ENCODE measurements around the gene UBE4B.

The UBE4B gene

GRCh38 chr1:10064416-10065343, 31.9 kb downstream of the UBE4B start:
- TF ChIP-seq CTCF (IDR thresholded peaks at IDR 0.05; ENCODE audit: low read depth, low read length) (no peak), EZH2phosphoT487 (IDR thresholded peaks at IDR 0.05; ENCODE audit: low read depth) (no peak)
- Histone ChIP-seq H3K36me3 (replicated peaks; ENCODE audit: low read depth, low read length) (no peaks in the 10 kb centered on the region), H3K9ac (ENCODE audit: low read length) (no peak overlapping the region), H3K4me2 (ENCODE audit: low read length) (no peak overlapping the region), H3K79me2 (ENCODE audit: low read length) (no peaks in the 10 kb centered on the region), H3K9me3 (ENCODE audit: insufficient read depth, low read length) (no peaks in the 10 kb centered on the region), H3K4me3 (ENCODE audit: low read length) (no peak overlapping the region), H3K27me3 (ENCODE audit: low read depth, low read length) (no peaks in the 10 kb centered on the region), H2AFZ (ENCODE audit: low read depth, low read length) (no peak overlapping the region), H3K4me1 (ENCODE audit: low read length) (peaks cover 9% of the 10 kb centered on the region), H3K27ac (ENCODE audit: low read length) (no peak overlapping the region), H4K20me1 (ENCODE audit: insufficient read depth, low read length) (peaks cover 12% of the 10 kb centered on the region; the same call in 1 of the 2 replicates)

GRCh38 chr1:10065344-10065685, 32.6 kb downstream of the UBE4B start:
- peaks cover 12% of the 10 kb centered on the region; the same call in 1 of the 2 replicates for H4K20me1 ChIP-seq (ENCODE audit: insufficient read depth, low read length)
- no peaks in the 10 kb centered on the region for H3K9me3 ChIP-seq (ENCODE audit: insufficient read depth, low read length)
- H2AFZ ChIP-seq (ENCODE audit: low read depth, low read length): no peak overlapping the region
- no peak for TF ChIP-seq CTCF (IDR thresholded peaks at IDR 0.05; ENCODE audit: low read depth, low read length)
- TF ChIP-seq EZH2phosphoT487 (IDR thresholded peaks at IDR 0.05; ENCODE audit: low read depth): no peak
- H3K79me2 ChIP-seq (ENCODE audit: low read length): no peaks in the 10 kb centered on the region
- H3K9ac ChIP-seq (ENCODE audit: low read length): no peak overlapping the region
- no peak overlapping the region for H3K4me2 ChIP-seq (ENCODE audit: low read length)
- no peaks in the 10 kb centered on the region for H3K36me3 ChIP-seq (replicated peaks; ENCODE audit: low read depth, low read length)
- H3K27ac ChIP-seq (ENCODE audit: low read length): no peak overlapping the region
- H3K27me3 ChIP-seq (ENCODE audit: low read depth, low read length): no peaks in the 10 kb centered on the region
- peaks cover 9% of the 10 kb centered on the region for H3K4me1 ChIP-seq (ENCODE audit: low read length)
- H3K4me3 ChIP-seq (ENCODE audit: low read length): no peak overlapping the region

GRCh38 chr1:10065760-10066159, 33.0 kb downstream of the UBE4B start:
- peaks cover 9% of the 10 kb centered on the region for H3K4me1 ChIP-seq (ENCODE audit: low read length)
- no peaks in the 10 kb centered on the region for H3K27me3 ChIP-seq (ENCODE audit: low read depth, low read length)
- no peaks in the 10 kb centered on the region for H3K79me2 ChIP-seq (ENCODE audit: low read length)
- no peak overlapping the region for H3K4me2 ChIP-seq (ENCODE audit: low read length)
- no peak overlapping the region for H3K4me3 ChIP-seq (ENCODE audit: low read length)
- H3K9me3 ChIP-seq (ENCODE audit: insufficient read depth, low read length): no peaks in the 10 kb centered on the region
- TF ChIP-seq EZH2phosphoT487 (IDR thresholded peaks at IDR 0.05; ENCODE audit: low read depth) (no peak), CTCF (IDR thresholded peaks at IDR 0.05; ENCODE audit: low read depth, low read length) (no peak)
- H3K27ac ChIP-seq (ENCODE audit: low read length): no peak overlapping the region
- no peak overlapping the region for H3K9ac ChIP-seq (ENCODE audit: low read length)
- no peak overlapping the region for H2AFZ ChIP-seq (ENCODE audit: low read depth, low read length)
- H4K20me1 ChIP-seq (ENCODE audit: insufficient read depth, low read length): peaks cover 12% of the 10 kb centered on the region; the same call in 1 of the 2 replicates
- H3K36me3 ChIP-seq (replicated peaks; ENCODE audit: low read depth, low read length): no peaks in the 10 kb centered on the region

GRCh38 chr1:10068605-10069294, 36.0 kb downstream of the UBE4B start:
- Histone ChIP-seq H2AFZ (ENCODE audit: low read depth, low read length) (no peak overlapping the region), H3K4me2 (ENCODE audit: low read length) (no peak overlapping the region), H4K20me1 (ENCODE audit: insufficient read depth, low read length) (peaks cover 15% of the 10 kb centered on the region; the same call in 1 of the 2 replicates)

More at GRCh38 chr1:10068605-10069294, 36.0 kb downstream of the UBE4B start:
- Histone ChIP-seq H3K4me3 (ENCODE audit: low read length) (no peak overlapping the region), H3K27ac (ENCODE audit: low read length) (no peak overlapping the region), H3K79me2 (ENCODE audit: low read length) (no peaks in the 10 kb centered on the region), H3K9me3 (ENCODE audit: insufficient read depth, low read length) (no peaks in the 10 kb centered on the region), H3K27me3 (ENCODE audit: low read depth, low read length) (no peaks in the 10 kb centered on the region), H3K9ac (ENCODE audit: low read length) (no peak overlapping the region), H3K36me3 (replicated peaks; ENCODE audit: low read depth, low read length) (no peaks in the 10 kb centered on the region), H3K4me1 (ENCODE audit: low read length) (peaks cover 9% of the 10 kb centered on the region)
- TF ChIP-seq EZH2phosphoT487 (IDR thresholded peaks at IDR 0.05; ENCODE audit: low read depth): no peak
- TF ChIP-seq CTCF (IDR thresholded peaks at IDR 0.05; ENCODE audit: low read depth, low read length): no peak

Measured in OCI-LY3 (cell line).